B cell (primary cell): ENCODE data around the gene TMEM120B.

ENCODE experiments used
- EZH2 ChIP-seq: IDR thresholded peaks from 2 replicates; pipeline ENCODE4 v1.6.1; 2012; ENCODE audit warnings: borderline replicate concordance, low read depth, mild to moderate bottlenecking, moderate library complexity, low read length; ENCODE audit not compliant: insufficient read depth, poor library complexity, severe bottlenecking
- TF ChIP-seq, protein P1 (sequence below): fragments of 200-600 bp; IDR thresholded peaks from one replicate; pipeline ENCODE4 v1.8.0; 2022; ENCODE audit warnings: antibody characterized with exemption, mild to moderate bottlenecking

DNA sequence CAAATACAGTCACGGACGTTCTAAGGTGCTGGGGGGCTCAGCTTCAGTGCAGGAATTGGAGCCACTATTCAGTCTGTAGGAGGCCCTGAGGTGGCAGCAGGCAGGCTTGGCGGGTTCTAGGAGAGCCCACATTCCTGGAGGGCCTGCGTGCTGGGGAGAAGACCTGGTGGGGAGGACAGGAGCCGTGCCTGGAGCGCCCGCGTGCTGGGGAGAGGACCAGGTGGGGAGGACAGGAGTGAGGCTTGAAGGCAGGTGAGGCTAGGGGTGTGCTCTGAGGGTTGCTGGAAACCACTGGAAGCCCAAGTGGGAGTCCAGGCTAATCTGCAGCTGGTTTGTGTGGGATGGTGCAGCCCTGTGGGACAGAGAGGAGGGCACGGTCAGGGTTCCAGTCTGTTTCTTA, 57.8 kb downstream of the TMEM120B start:
- TF ChIP-seq, protein P1, sequence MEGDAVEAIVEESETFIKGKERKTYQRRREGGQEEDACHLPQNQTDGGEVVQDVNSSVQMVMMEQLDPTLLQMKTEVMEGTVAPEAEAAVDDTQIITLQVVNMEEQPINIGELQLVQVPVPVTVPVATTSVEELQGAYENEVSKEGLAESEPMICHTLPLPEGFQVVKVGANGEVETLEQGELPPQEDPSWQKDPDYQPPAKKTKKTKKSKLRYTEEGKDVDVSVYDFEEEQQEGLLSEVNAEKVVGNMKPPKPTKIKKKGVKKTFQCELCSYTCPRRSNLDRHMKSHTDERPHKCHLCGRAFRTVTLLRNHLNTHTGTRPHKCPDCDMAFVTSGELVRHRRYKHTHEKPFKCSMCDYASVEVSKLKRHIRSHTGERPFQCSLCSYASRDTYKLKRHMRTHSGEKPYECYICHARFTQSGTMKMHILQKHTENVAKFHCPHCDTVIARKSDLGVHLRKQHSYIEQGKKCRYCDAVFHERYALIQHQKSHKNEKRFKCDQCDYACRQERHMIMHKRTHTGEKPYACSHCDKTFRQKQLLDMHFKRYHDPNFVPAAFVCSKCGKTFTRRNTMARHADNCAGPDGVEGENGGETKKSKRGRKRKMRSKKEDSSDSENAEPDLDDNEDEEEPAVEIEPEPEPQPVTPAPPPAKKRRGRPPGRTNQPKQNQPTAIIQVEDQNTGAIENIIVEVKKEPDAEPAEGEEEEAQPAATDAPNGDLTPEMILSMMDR = no peak
- TF ChIP-seq EZH2 = no peak
